H9 (cell line): ENCODE results near the gene CCNF. TPM values are rescaled to one million over a fixed set of nuclear protein-coding genes. Genes with fewer than 3 reads are reported as not detected.
A peak's percentile ranks its signal among the peaks of the same experiment; 100 is the strongest.

ENCODE experiments used
- DNase-seq: peaks from one replicate; pipeline ENCODE4 v3.0.0-alpha.2; 2017
- H2AFZ ChIP-seq: one replicate; pipeline ENCODE4 v1.6.1; 2013; ENCODE audit warnings: mild to moderate bottlenecking, low read length, control low read depth, moderate library complexity
- H2AK5ac ChIP-seq: 2 replicates; pipeline ENCODE4 v1.6.1; 2013; ENCODE audit warnings: low read length, control low read depth, mixed read lengths; ENCODE audit not compliant: insufficient read length
- H2BK120ac ChIP-seq: one replicate; pipeline ENCODE4 v1.6.1; 2013; ENCODE audit warnings: low read depth, mild to moderate bottlenecking, low read length, control low read depth, inconsistent platforms; ENCODE audit not compliant: poor library complexity, severe bottlenecking
- H2BK12ac ChIP-seq: 2 replicates; pipeline ENCODE4 v1.6.1; 2013; ENCODE audit warnings: low read length, control low read depth, mixed read lengths, low read depth; ENCODE audit not compliant: insufficient read length
- H2BK15ac ChIP-seq: 2 replicates; pipeline ENCODE4 v1.6.1; 2013; ENCODE audit warnings: low read depth, low read length, control low read depth
- H2BK20ac ChIP-seq: one replicate; pipeline ENCODE4 v1.6.1; 2013; ENCODE audit warnings: low read depth, mild to moderate bottlenecking, low read length, control low read depth, inconsistent platforms; ENCODE audit not compliant: poor library complexity, severe bottlenecking
- H2BK5ac ChIP-seq: 2 replicates; pipeline ENCODE4 v1.6.1; 2013; ENCODE audit warnings: low read length, control low read depth, mixed read lengths; ENCODE audit not compliant: insufficient read length
- H3K14ac ChIP-seq: 2 replicates; pipeline ENCODE4 v1.6.1; 2013; ENCODE audit warnings: low read length, control low read depth; ENCODE audit not compliant: insufficient read depth
- H3K18ac ChIP-seq: 2 replicates; pipeline ENCODE4 v1.6.1; 2013; ENCODE audit warnings: low read depth, mild to moderate bottlenecking, mixed read lengths, low read length, control low read depth; ENCODE audit not compliant: insufficient read length
- H3K23ac ChIP-seq: 2 replicates; pipeline ENCODE4 v1.6.1; 2013; ENCODE audit warnings: low read length, control low read depth, mixed read lengths, low read depth; ENCODE audit not compliant: insufficient read length
- H3K23me2 ChIP-seq: 2 replicates; pipeline ENCODE4 v1.6.1; 2013; ENCODE audit warnings: low read depth, mild to moderate bottlenecking, mixed read lengths, low read length, control low read depth; ENCODE audit not compliant: insufficient read length, poor library complexity, severe bottlenecking
- H3K27ac ChIP-seq: 2 replicates; pipeline ENCODE4 v1.5.1; 2013; ENCODE audit warnings: low read length, control low read depth, mixed read lengths, low read depth; ENCODE audit not compliant: insufficient read length
- H3K27me3 ChIP-seq: 2 replicates; pipeline ENCODE4 v1.6.1; 2013; ENCODE audit warnings: low read length, control low read depth, inconsistent platforms; ENCODE audit not compliant: insufficient read depth
- H3K4ac ChIP-seq: 2 replicates; pipeline ENCODE4 v1.6.1; 2013; ENCODE audit warnings: low read depth, mild to moderate bottlenecking, control low read depth, inconsistent platforms, low read length, moderate library complexity
- H3K4me1 ChIP-seq: 2 replicates; pipeline ENCODE4 v1.6.1; 2013; ENCODE audit warnings: low read length, control low read depth, inconsistent platforms; ENCODE audit not compliant: insufficient read depth
- H3K4me2 ChIP-seq: 2 replicates; pipeline ENCODE4 v1.6.1; 2013; ENCODE audit warnings: low read length, control low read depth, mixed read lengths; ENCODE audit not compliant: insufficient read length, insufficient read depth
- H3K56ac ChIP-seq: 2 replicates; pipeline ENCODE4 v1.6.1; 2013; ENCODE audit warnings: low read depth, mild to moderate bottlenecking, mixed read lengths, low read length, control low read depth; ENCODE audit not compliant: insufficient read length
- H3K79me1 ChIP-seq: 2 replicates; pipeline ENCODE4 v1.6.1; 2013; ENCODE audit warnings: low read depth, mild to moderate bottlenecking, moderate library complexity, low read length, control low read depth, inconsistent platforms; ENCODE audit not compliant: insufficient read depth, poor library complexity, severe bottlenecking
- H3K79me2 ChIP-seq: 2 replicates; pipeline ENCODE4 v1.6.1; 2013; ENCODE audit warnings: low read length, control low read depth, inconsistent platforms; ENCODE audit not compliant: insufficient read depth
- H3K9ac ChIP-seq: 2 replicates; pipeline ENCODE4 v1.6.1; 2013; ENCODE audit warnings: low read length, control low read depth, mixed read lengths; ENCODE audit not compliant: insufficient read length; ENCODE audit errors: extremely low read depth
- H3K9me3 ChIP-seq: one replicate; pipeline ENCODE4 v1.6.1; 2013; ENCODE audit warnings: low read depth, low read length, inconsistent platforms; ENCODE audit not compliant: control insufficient read depth
- H3T11ph ChIP-seq: one replicate; pipeline ENCODE4 v1.6.1; 2013; ENCODE audit warnings: mild to moderate bottlenecking, low read length, control low read depth, inconsistent platforms
- H4K20me1 ChIP-seq: one replicate; pipeline ENCODE4 v1.6.1; 2013; ENCODE audit not compliant: control insufficient read depth, insufficient read length, insufficient read depth
- H4K5ac ChIP-seq: 2 replicates; pipeline ENCODE4 v1.6.1; 2013; ENCODE audit warnings: low read depth, mild to moderate bottlenecking, mixed read lengths, low read length, control low read depth; ENCODE audit not compliant: insufficient read length
- H4K8ac ChIP-seq: replicated peaks from 2 replicates; pipeline ENCODE4 v1.6.1; 2013; ENCODE audit warnings: low read length, control low read depth, mixed read lengths, low read depth; ENCODE audit not compliant: insufficient read length
- H4K91ac ChIP-seq: 2 replicates; pipeline ENCODE4 v1.6.1; 2013; ENCODE audit warnings: low read depth, mild to moderate bottlenecking, moderate library complexity, mixed read lengths, low read length, control low read depth; ENCODE audit not compliant: insufficient read length
- H3K27ac Mint-ChIP-seq, 3 experiments: 2 replicates in 2 of 3; 3 replicates in 1 of 3; pipeline ENCODE4 v1.8.0; 2020 to 2021; ENCODE audit warnings: mixed read lengths in 3 of 3, mild to moderate bottlenecking in 1 of 3, moderate library complexity in 1 of 3
- H3K27me3 Mint-ChIP-seq: 2 replicates; pipeline ENCODE4 v1.8.0; 2021; ENCODE audit warnings: low read depth, mild to moderate bottlenecking, moderate library complexity, mixed read lengths
- H3K36me3 Mint-ChIP-seq, 3 experiments: 2 replicates in 2 of 3; 3 replicates in 1 of 3; pipeline ENCODE4 v1.8.0; 2020 to 2021; ENCODE audit warnings: low read depth in 3 of 3, mixed read lengths in 3 of 3; ENCODE audit not compliant: insufficient read depth in 1 of 3
- H3K4me1 Mint-ChIP-seq, 2 experiments: 2 replicates each; pipeline ENCODE4 v1.8.0; 2020; ENCODE audit warnings: mixed read lengths in 2 of 2
- H3K4me3 Mint-ChIP-seq, 2 experiments: 2 replicates in 1 of 2; 3 replicates in 1 of 2; pipeline ENCODE4 v1.8.0; 2020 to 2021; ENCODE audit warnings: mild to moderate bottlenecking in 2 of 2, mixed read lengths in 2 of 2, moderate library complexity in 1 of 2
- H3K9me3 Mint-ChIP-seq, 2 experiments: 2 replicates in 1 of 2; 3 replicates in 1 of 2; pipeline ENCODE4 v1.8.0; 2020; ENCODE audit warnings: mild to moderate bottlenecking in 2 of 2, mixed read lengths in 2 of 2, moderate library complexity in 1 of 2
- WGBS: extraction: QIAGEN DNeasy Blood & Tissue Kit; methylation state at CpG from one replicate; pipeline ENCODE4 v1.1.7; 2013; ENCODE audit warnings: missing lambda C conversion rate, low lambda C conversion rate, mixed read lengths; ENCODE audit not compliant: insufficient read length; ENCODE audit errors: extremely low coverage; 5-methylcytosine and 5-hydroxymethylcytosine counted together
- total RNA-seq: library from RNA; stranded (reverse); gene quantifications from 2 replicates; pipeline ENCODE4 v1.2.1, GENCODE V29; 2021
- TF ChIP-seq, protein P1 (sequence below): fragments of 200-600 bp; sonication (generic); conservative IDR thresholded peaks from 3 replicates; pipeline ENCODE4 v1.8.0; 2021; ENCODE audit warnings: antibody characterized with exemption, mild to moderate bottlenecking

Gene CCNF
- total RNA-seq, 1 experiment from 2014 or later: 61.6 TPM

DNA sequence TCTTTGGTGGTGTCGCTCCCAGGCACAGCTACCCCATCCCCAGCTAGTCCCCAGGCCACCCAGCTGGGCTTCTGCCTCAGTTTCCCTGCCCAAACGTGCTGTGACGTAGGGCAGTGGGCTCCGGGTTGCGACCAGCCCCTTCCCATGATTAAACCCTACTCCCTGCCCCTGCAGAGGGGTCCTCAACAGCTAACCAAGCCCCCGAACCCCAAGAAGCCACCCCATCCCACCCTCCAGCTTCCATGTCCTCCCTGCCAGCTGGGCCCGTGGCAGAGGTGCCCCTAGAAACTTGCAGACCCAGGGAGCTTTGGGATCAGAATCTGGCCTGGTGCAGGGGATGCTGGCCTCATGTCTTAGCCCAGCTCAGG lies 41.0 kb downstream of the CCNF start:
- Histone ChIP-seq H3K23ac (no peak overlapping the region), H3K79me2 (no peaks in the 10 kb centered on the region), H3K9me3 (no peaks in the 10 kb centered on the region), H3K14ac (no peak overlapping the region), H3K27ac (no peak overlapping the region), H3K23me2 (peaks cover 15% of the 10 kb centered on the region), H2BK120ac (no peak overlapping the region), H3K4me1 (no peaks in the 10 kb centered on the region), H3K56ac (no peak overlapping the region), H3K9ac (no peak overlapping the region), H2BK5ac (no peak overlapping the region), H2BK20ac (no peak overlapping the region), H3K4ac (no peak overlapping the region), H2BK15ac (no peak overlapping the region), H3K79me1 (no peaks in the 10 kb centered on the region), H4K91ac (no peak overlapping the region), H4K5ac (no peak overlapping the region), H4K20me1 (no peaks in the 10 kb centered on the region), H3T11ph (no peak overlapping the region), H3K4me2 (no peak overlapping the region), H2BK12ac (no peak overlapping the region), H3K18ac (no peak overlapping the region), H2AK5ac (no peak overlapping the region), H3K27me3 (peaks cover 18% of the 10 kb centered on the region; the same call in 1 of the 2 replicates), H4K8ac (no peak overlapping the region), H2AFZ (no peak overlapping the region)
- H3K4me3 Mint-ChIP-seq: peak overlapping the region; percentile 28 to 56; a peak in 3 of 5 replicates
- H3K36me3 Mint-ChIP-seq: no peaks in the 10 kb centered on the region
- no peak for DNase-seq
- peaks cover 35% of the 10 kb centered on the region for H3K27me3 Mint-ChIP-seq
- H3K4me1 Mint-ChIP-seq: peaks cover 21 to 25% of the 10 kb centered on the region in 2 experiments
- no peak overlapping the region for H3K27ac Mint-ChIP-seq
- TF ChIP-seq, protein P1, sequence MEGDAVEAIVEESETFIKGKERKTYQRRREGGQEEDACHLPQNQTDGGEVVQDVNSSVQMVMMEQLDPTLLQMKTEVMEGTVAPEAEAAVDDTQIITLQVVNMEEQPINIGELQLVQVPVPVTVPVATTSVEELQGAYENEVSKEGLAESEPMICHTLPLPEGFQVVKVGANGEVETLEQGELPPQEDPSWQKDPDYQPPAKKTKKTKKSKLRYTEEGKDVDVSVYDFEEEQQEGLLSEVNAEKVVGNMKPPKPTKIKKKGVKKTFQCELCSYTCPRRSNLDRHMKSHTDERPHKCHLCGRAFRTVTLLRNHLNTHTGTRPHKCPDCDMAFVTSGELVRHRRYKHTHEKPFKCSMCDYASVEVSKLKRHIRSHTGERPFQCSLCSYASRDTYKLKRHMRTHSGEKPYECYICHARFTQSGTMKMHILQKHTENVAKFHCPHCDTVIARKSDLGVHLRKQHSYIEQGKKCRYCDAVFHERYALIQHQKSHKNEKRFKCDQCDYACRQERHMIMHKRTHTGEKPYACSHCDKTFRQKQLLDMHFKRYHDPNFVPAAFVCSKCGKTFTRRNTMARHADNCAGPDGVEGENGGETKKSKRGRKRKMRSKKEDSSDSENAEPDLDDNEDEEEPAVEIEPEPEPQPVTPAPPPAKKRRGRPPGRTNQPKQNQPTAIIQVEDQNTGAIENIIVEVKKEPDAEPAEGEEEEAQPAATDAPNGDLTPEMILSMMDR: no peak
- H3K9me3 Mint-ChIP-seq: no peaks in the 10 kb centered on the region
- WGBS: no CpG with 5 or more reads among the region's 7 CpGs
